Aorta (tissue), 5 donors: Measurements from ENCODE around the gene R3HCC1L. TPM values are rescaled to one million over a fixed set of nuclear protein-coding genes. Genes with fewer than 3 reads are reported as not detected.

Source experiments
- ATAC-seq: fragments of 200-7000 bp; cut with Tn5 transposase; one replicate; pipeline ENCODE4 v1.9.1; 2022; ENCODE audit warnings: moderate library complexity; ENCODE audit not compliant: low FRiP score
- DNase-seq, 2 donors: peaks; one replicate each; pipeline ENCODE4 v3.0.0-alpha.2; 2020
- H3K27ac ChIP-seq, 2 donors: one replicate each; pipeline ENCODE4 v1.5.1; 2013; ENCODE audit warnings: low read length in 2 of 2, mild to moderate bottlenecking in 2 of 2, moderate library complexity in 2 of 2, control low read depth in 1 of 2, inconsistent platforms in 1 of 2, low read depth in 1 of 2
- H3K27me3 ChIP-seq, 2 donors: one replicate each; pipeline ENCODE4 v1.6.1; 2013; ENCODE audit warnings: control low read depth in 1 of 2, low read length in 1 of 2, mild to moderate bottlenecking in 1 of 2, moderate library complexity in 1 of 2; ENCODE audit not compliant: insufficient read depth in 2 of 2, control insufficient read depth in 1 of 2
- H3K36me3 ChIP-seq, 2 donors: one replicate each; pipeline ENCODE4 v1.6.1; 2013; ENCODE audit warnings: control low read depth in 1 of 2, low read length in 1 of 2, mild to moderate bottlenecking in 1 of 2; ENCODE audit not compliant: insufficient read depth in 2 of 2, control insufficient read depth in 1 of 2
- H3K4me1 ChIP-seq, 2 donors: one replicate each; pipeline ENCODE4 v1.6.1; 2013; ENCODE audit warnings: low read length in 2 of 2, control low read depth in 1 of 2, mild to moderate bottlenecking in 1 of 2, moderate library complexity in 1 of 2; ENCODE audit not compliant: insufficient read depth in 2 of 2, control insufficient read depth in 1 of 2
- H3K4me3 ChIP-seq, 2 donors: one replicate each; pipeline ENCODE4 v1.5.1; 2013; ENCODE audit warnings: low read length in 2 of 2, control low read depth in 1 of 2, mild to moderate bottlenecking in 1 of 2
- H3K9me3 ChIP-seq: one replicate; pipeline ENCODE4 v1.6.1; 2013; ENCODE audit warnings: mild to moderate bottlenecking, low read length; ENCODE audit not compliant: control insufficient read depth
- WGBS, 2 donors: extraction: QIAGEN DNeasy Blood & Tissue Kit; methylation state at CpG; one replicate each; pipeline ENCODE4 v1.1.7; 2013; 5-methylcytosine and 5-hydroxymethylcytosine counted together
- intact Hi-C, 2 donors: fragments of 100-400 bp; cut with DNase I; formaldehyde crosslinking; loops; one replicate each; pipeline versions ENCODE4 v1.14.2 to v1.15.0; 2022
- polyA plus RNA-seq, 2 donors: library from polyadenylated mRNA; stranded (reverse); fragments of 200-250 nt; gene quantifications; one replicate each; pipeline ENCODE4 v1.2.3, GENCODE V29; 2013
- total RNA-seq, 2 donors: library from RNA; stranded (reverse); fragmentation: NEBNext Ultra II Directional; extraction: Animal tissue kit (Norgen Biotek cat#: 25700); gene quantifications; one replicate each; pipeline ENCODE4 v1.2.1, GENCODE V29; 2021
- donor health status: healthy with polysubstance abuse.
- donor health status: Bipolar disorder and iron deficiency.
- donor health status: DM: no; HTN: no; CAD: no.
- donor health status: DM: no; HTN: no; CAD: no.
- donor health status: DM: yes; HTN: yes; CAD: no.

The R3HCC1L gene
- total and polyA plus RNA-seq, 4 donors = 7.7 to 17.5 (median 9.8) TPM

DNA sequence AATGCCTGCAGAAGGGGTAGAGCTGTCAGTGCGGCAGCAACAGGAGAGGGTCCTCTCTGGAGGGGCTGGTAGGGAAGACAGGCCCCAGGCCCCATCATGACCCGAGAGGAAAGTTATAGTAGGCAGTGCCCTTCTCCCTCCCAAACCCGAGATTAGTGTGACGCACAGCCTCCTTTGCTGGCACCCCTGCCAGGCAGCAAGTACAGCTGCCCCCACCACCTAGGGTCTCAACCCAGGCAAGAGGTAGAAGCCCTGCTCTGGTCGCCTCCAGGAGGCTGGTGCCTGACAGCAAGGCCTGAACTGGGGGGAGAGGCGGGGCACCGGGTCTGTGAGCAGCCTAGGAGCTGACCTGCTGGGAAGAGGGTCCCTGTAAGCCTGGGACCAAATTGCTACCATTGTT lies 118.0 kb downstream of the R3HCC1L start:
- 81 to 82% methylated on average over 7 of the region's 7 CpGs for WGBS, 2 donors
- ATAC-seq = no peak
- Histone ChIP-seq H3K4me1 (no peaks in the 10 kb centered on the region), H3K27ac (no peak overlapping the region), H3K36me3 (peaks cover 0 to 10% of the 10 kb centered on the region in 2 donors), H3K4me3 (no peak overlapping the region), H3K9me3 (no peaks in the 10 kb centered on the region), H3K27me3 (no peaks in the 10 kb centered on the region)
- intact Hi-C loops = no loop called here
- DNase-seq = no peak

DNA sequence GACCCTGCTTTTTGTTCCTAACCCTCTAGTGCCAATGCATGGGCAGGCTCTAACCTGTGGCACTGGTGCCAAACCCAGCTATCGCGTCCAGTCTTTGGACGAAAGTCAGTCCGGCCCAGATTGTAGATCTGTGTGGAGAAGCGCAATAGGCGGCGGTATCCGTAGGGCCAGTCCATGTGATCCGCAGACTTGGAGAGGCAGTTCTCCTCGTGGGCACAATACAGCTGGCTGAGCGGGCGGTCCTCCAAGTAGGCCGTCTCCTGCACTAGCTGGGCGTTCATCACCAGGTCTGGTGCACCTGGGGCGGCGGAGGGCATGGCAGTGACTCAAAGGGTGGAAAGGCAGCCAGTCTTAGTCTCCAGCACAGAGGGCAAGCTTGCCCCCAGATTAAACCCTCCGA lies 119.0 kb downstream of the R3HCC1L start:
- 84 to 93% methylated on average over 17 of the region's 17 CpGs for WGBS, 2 donors
- no peak overlapping the region for H3K27ac ChIP-seq
- peaks cover 0 to 7% of the 10 kb centered on the region in 2 donors for H3K36me3 ChIP-seq
- no peaks in the 10 kb centered on the region for H3K4me1 ChIP-seq
- no peaks in the 10 kb centered on the region for H3K9me3 ChIP-seq
- H3K27me3 ChIP-seq = no peaks in the 10 kb centered on the region
- intact Hi-C loops = no loop called here
- H3K4me3 ChIP-seq = no peak overlapping the region
- ATAC-seq (no peak), DNase-seq (no peak)

DNA sequence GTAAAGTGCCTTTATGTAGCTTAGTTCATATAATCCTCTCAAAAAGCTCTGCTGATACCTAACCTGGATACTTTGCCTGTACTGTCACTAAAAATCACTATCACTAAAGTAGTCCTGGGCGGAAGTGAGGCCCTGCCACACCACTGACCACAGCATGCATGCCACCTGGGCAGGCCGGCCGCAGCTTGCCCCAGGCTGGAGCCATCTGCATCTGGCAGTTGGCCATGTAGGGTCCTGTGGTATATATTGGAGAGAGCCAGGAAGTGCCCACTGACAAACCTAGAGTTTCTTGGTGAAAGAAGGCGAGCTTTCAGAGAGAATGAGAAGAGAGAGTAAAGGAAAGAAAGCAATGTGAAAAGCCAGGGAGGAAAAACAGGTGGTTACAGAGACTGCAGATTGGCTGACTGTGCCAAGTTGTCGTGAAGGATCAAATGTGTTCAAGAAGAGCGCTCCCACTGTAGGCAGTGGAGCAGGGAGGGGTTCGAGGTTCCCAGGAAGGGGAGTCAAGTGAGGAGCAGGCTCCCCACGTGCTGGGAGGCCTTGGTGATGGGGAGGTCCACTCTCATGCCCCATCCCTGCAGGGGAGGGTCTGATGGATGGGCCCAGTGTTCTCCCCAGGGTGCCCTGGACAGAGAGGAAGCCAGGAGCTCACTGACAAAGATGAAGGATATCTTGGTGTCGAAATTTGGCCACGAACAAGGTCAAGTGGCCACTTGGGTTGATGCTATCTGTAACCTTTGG lies 119.9 kb downstream of the R3HCC1L start:
- DNase-seq (no peak), ATAC-seq (no peak)
- no peaks in the 10 kb centered on the region for H3K4me1 ChIP-seq
- H3K27ac ChIP-seq = no peak overlapping the region
- peaks cover 0 to 4% of the 10 kb centered on the region in 2 donors for H3K36me3 ChIP-seq
- H3K4me3 ChIP-seq = no peak overlapping the region
- no peaks in the 10 kb centered on the region for H3K27me3 ChIP-seq
- WGBS, 2 donors = 90 to 91% methylated on average over 10 of the region's 10 CpGs
- intact Hi-C loops = no loop called here
- H3K9me3 ChIP-seq = no peaks in the 10 kb centered on the region

DNA sequence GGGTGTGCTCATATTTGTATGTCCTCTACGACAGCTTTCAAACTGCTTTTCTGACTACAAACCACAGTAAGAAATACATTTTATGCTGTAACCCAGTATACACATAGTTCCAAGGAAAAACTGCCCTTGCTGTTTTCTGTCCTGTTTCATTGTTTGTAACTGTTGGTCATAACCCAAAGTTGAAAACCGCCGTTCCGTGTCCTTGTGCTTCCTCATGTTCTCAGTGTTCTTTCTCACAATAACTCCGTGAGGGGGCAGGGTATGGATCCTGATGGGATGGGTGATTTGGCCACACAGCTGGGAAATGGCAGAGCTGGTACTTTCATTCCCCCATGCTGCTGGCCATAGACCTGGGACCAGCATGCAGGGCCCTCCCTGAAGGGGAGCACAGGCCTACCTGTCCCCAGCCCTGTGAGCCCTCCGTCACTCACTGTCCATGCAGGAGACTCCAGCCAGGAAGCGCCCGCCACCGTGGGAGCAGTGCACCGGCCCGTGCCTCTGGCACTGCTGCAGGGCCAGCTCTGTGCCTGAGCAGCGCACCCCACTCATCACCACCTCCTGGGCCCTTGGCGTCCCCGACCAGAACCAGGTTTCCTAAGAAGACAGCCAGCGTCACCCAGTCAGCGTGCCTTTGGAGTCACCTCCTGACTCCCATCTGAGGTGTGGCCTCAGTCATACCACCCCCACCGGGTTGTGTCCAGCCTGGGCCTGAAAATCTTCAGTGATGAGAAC lies 120.9 kb downstream of the R3HCC1L start:
- intact Hi-C loops = no loop called here
- ATAC-seq = no peak

DNA sequence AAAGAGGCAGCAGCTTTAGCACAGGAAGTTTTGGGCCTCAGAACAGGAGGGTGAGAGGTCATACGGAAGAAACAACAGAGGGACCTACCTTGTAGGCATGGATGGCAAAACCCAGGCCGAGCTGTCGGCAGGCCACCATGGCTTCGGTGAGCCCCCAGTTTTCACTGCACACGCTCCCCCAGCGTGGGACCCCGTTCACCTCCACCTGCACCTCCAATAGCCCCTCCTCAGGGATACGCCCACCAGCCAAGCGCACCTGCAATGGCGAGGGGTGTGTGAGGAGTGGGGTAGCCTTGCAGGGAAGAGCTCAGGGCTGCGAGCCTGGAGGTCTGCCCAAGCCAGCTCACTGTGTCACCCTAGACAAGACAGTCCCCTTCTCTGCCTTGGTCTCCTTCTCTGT lies 122.2 kb downstream of the R3HCC1L start:
- no peaks in the 10 kb centered on the region for H3K9me3 ChIP-seq
- no peaks in the 10 kb centered on the region for H3K27me3 ChIP-seq
- no peak overlapping the region for H3K4me3 ChIP-seq
- no peak for DNase-seq
- WGBS, 2 donors = 94 to 95% methylated on average over 11 of the region's 11 CpGs
- H3K27ac ChIP-seq = no peak overlapping the region
- H3K4me1 ChIP-seq = no peaks in the 10 kb centered on the region
- intact Hi-C loops = no loop called here
- H3K36me3 ChIP-seq = no peaks in the 10 kb centered on the region
- ATAC-seq = no peak

More for the DNA sequence above, 120.9 kb downstream of the R3HCC1L start:
- DNase-seq = no peak
- no peaks in the 10 kb centered on the region for H3K4me1 ChIP-seq
- peaks cover 0 to 3% of the 10 kb centered on the region in 2 donors for H3K36me3 ChIP-seq
- H3K9me3 ChIP-seq = no peaks in the 10 kb centered on the region
- no peaks in the 10 kb centered on the region for H3K27me3 ChIP-seq
- WGBS, 2 donors = 76 to 78% methylated on average over 17 of the region's 17 CpGs
- H3K27ac ChIP-seq = no peak overlapping the region
- H3K4me3 ChIP-seq = no peak overlapping the region

DNA sequence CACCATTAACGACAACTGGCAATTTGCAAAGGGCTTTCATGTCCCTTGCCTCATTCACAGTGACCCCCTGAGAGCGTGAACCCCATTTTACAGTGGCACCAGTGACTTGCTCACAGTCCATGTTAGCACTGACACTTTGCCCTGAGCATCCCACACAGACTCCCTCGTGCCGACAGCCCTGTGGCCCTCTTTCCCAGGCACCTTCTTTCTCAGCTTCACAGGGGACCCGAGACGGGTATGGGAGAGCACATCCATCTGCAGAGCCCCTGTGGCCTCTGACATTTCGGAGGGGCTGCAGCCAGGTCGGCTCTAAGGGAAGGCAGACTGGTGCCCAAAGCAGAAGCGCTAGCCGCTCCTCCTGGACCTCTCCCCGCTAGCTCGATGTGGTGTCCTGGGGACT lies 122.7 kb downstream of the R3HCC1L start:
- H3K36me3 ChIP-seq = no peaks in the 10 kb centered on the region
- no peak overlapping the region for H3K4me3 ChIP-seq
- no peaks in the 10 kb centered on the region for H3K27me3 ChIP-seq
- no peak overlapping the region for H3K27ac ChIP-seq
- 93 to 94% methylated on average over 12 of the region's 12 CpGs for WGBS, 2 donors
- H3K4me1 ChIP-seq = no peaks in the 10 kb centered on the region
- ATAC-seq (no peak), DNase-seq (no peak)
- intact Hi-C loops = no loop called here
- no peaks in the 10 kb centered on the region for H3K9me3 ChIP-seq

DNA sequence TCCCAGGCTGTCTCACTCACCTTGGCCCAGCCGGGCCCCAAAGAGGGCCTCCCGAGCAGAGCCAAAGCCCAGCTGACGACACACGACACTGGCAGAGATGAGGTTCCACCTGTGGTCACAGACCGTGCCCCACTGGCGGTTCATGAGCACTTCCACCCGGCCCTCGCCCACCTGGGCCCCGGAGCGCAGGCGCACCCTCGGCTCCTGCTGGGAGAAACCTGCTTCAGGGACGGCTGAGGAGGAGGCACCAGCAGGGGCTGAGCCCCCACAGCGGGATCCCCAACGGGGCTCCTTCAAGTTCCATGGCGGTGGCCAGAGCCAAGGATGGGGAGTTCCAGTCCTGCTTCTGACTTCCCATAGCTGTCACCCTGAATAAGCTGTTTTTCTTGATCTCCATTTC lies 123.5 kb downstream of the R3HCC1L start:
- H3K4me3 ChIP-seq = no peak overlapping the region
- no peaks in the 10 kb centered on the region for H3K36me3 ChIP-seq
- ATAC-seq = no peak
- no peak for DNase-seq
- H3K27ac ChIP-seq = no peak overlapping the region
- H3K27me3 ChIP-seq = no peaks in the 10 kb centered on the region
- 95 to 97% methylated on average over 16 of the region's 16 CpGs for WGBS, 2 donors
- no peaks in the 10 kb centered on the region for H3K9me3 ChIP-seq
- no peaks in the 10 kb centered on the region for H3K4me1 ChIP-seq
- intact Hi-C loops = no loop called here

DNA sequence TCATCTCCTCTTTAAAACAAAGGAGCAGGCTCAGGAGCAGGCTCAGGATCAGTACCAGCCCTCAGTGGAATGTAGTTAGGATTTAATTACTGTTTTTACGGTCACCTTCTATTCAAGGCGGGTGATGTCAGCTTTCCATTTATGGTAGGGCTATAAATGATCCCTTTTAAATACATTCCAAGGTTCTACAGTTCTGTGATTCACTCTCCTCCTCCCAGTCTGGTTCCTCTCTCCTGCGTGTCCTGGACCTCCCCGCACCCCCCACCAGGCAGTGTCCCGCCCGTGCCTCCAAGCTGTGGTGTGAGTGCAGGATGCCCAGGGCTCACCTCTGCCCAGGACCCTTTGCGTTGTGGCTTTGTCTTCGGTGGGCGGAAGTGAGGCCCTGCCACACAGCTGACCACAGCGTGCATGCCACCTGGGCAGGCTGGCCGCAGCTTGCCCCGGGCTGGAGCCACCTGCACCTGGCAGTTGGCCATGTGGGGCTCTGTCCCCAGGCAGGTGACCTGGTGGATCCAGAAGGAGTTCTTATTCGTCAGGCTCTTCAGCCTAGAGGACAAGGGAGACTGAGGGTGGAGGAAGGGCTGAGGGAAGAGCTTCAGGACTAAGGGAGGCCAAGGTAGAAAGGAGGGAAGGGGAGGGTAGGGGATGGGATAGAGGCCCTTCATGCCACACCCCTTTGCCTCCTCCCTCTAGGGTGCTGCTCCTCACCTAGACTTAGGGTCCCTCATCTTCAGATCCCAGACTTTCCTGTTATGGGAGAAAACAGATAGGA lies 124.4 kb downstream of the R3HCC1L start:
- H3K27ac ChIP-seq = no peak overlapping the region
- no peaks in the 10 kb centered on the region for H3K36me3 ChIP-seq
- WGBS, 2 donors = 66 to 67% methylated on average over 13 of the region's 13 CpGs
- no peaks in the 10 kb centered on the region for H3K27me3 ChIP-seq
- DNase-seq (no peak), ATAC-seq (no peak)
- H3K9me3 ChIP-seq = no peaks in the 10 kb centered on the region
- no peak overlapping the region for H3K4me3 ChIP-seq
- intact Hi-C loops = no loop called here
- no peaks in the 10 kb centered on the region for H3K4me1 ChIP-seq
